ENCODE measurements around the gene BRINP1. TPM values are rescaled to one million over a fixed set of nuclear protein-coding genes. Genes with fewer than 3 reads are reported as not detected.

The BRINP1 gene
- total RNA-seq: 0.66 TPM
- long read RNA-seq, partial matches to known transcripts: 0 of 1 reads
- long read RNA-seq, other reads (novel, unspliced or antisense): 0 of 1 reads

GRCh38 chr9:119368681-119369581 lies at the start of gene BRINP1:
TSS of gene BRINP1 (minus strand) at chr9:119369435. CDS start at chr9:119313355, 56,080 bp downstream.
- H3K4me1 ChIP-seq: peaks cover 13% of the 10 kb centered on the region
- no peaks in the 10 kb centered on the region for H3K9me3 ChIP-seq (replicated peaks)
- peak; percentile 14 for DNase-seq
- no peaks in the 10 kb centered on the region for H3K36me3 ChIP-seq
- no peak within 1 kb of the TSS for H3K27ac ChIP-seq (replicated peaks)
- peak within 1 kb of the TSS; percentile 65 for H3K4me3 ChIP-seq
- intact Hi-C loops (cut with micrococcal nuclease): loop anchor here (5.0 kb wide), 1 partner anchor 542 kb away; no protein-coding TSS in a partner anchor
- peaks cover 64% of the 10 kb centered on the region for H3K27me3 ChIP-seq (ENCODE audit: low read depth)
- TF ChIP-seq CTCF (IDR thresholded peaks at IDR 0.05; ENCODE audit: borderline replicate concordance): no peak

- no peaks in the 10 kb centered on the region for H3K36me3 ChIP-seq
- no peaks in the 10 kb centered on the region for H3K9me3 ChIP-seq (replicated peaks)
- intact Hi-C loops (cut with micrococcal nuclease): no loop called here
- H3K27ac ChIP-seq (replicated peaks): no peak overlapping the region
- H3K4me1 ChIP-seq: no peaks in the 10 kb centered on the region
- no peak for TF ChIP-seq CTCF (IDR thresholded peaks at IDR 0.05; ENCODE audit: borderline replicate concordance)
- H3K27me3 ChIP-seq (ENCODE audit: low read depth): peaks cover 7% of the 10 kb centered on the region
- DNase-seq: no peak
- no peak overlapping the region for H3K4me3 ChIP-seq
These were observed 49.5 kb upstream of the BRINP1 start for GRCh38 chr9:119418721-119419120.

- Histone ChIP-seq H3K27me3 (ENCODE audit: low read depth) (peaks cover 7% of the 10 kb centered on the region), H3K27ac (replicated peaks) (no peak overlapping the region), H3K4me1 (no peaks in the 10 kb centered on the region), H3K4me3 (no peak overlapping the region), H3K36me3 (no peaks in the 10 kb centered on the region), H3K9me3 (replicated peaks) (no peaks in the 10 kb centered on the region)
- intact Hi-C loops (cut with micrococcal nuclease): no loop called here
- no peak for DNase-seq
- no peak for TF ChIP-seq CTCF (IDR thresholded peaks at IDR 0.05; ENCODE audit: borderline replicate concordance)
These were observed 47.6 kb upstream of the BRINP1 start for GRCh38 chr9:119416793-119417192.

GRCh38 chr9:119412399-119412798 lies 43.2 kb upstream of the BRINP1 start:
- H3K27ac ChIP-seq (replicated peaks): no peak overlapping the region
- no peak overlapping the region for H3K4me3 ChIP-seq
- no peaks in the 10 kb centered on the region for H3K27me3 ChIP-seq (ENCODE audit: low read depth)
- no peaks in the 10 kb centered on the region for H3K4me1 ChIP-seq
- no peak for TF ChIP-seq CTCF (IDR thresholded peaks at IDR 0.05; ENCODE audit: borderline replicate concordance)
- H3K36me3 ChIP-seq: no peaks in the 10 kb centered on the region
- DNase-seq: no peak
- intact Hi-C loops (cut with micrococcal nuclease): no loop called here
- H3K9me3 ChIP-seq (replicated peaks): no peaks in the 10 kb centered on the region

GRCh38 chr9:119409552-119409951 lies 40.3 kb upstream of the BRINP1 start:
- intact Hi-C loops (cut with micrococcal nuclease): no loop called here
- H3K36me3 ChIP-seq: no peaks in the 10 kb centered on the region
- no peak for TF ChIP-seq CTCF (IDR thresholded peaks at IDR 0.05; ENCODE audit: borderline replicate concordance)
- H3K27me3 ChIP-seq (ENCODE audit: low read depth): no peaks in the 10 kb centered on the region
- H3K9me3 ChIP-seq (replicated peaks): no peaks in the 10 kb centered on the region
- H3K4me3 ChIP-seq: no peak overlapping the region
- H3K4me1 ChIP-seq: no peaks in the 10 kb centered on the region
- no peak overlapping the region for H3K27ac ChIP-seq (replicated peaks)
- no peak for DNase-seq
